Omental fat pad (tissue), 4 donors: Measurements from ENCODE around the gene DCUN1D1. TPM values are rescaled to one million over a fixed set of nuclear protein-coding genes. Genes with fewer than 3 reads are reported as not detected.

Source experiments
- ATAC-seq: fragments of 150-250 bp; one replicate; pipeline ENCODE4 v1.9.1; 2016; ENCODE audit warnings: mild to moderate bottlenecking, moderate library complexity; ENCODE audit not compliant: low FRiP score
- DNase-seq: peaks from one replicate; pipeline ENCODE4 v3.0.0-alpha.2; 2019; ENCODE audit warnings: low spot score
- total RNA-seq, 4 donors: library from RNA; depleted of rRNA; stranded (reverse); fragments of >200 nt; gene quantifications; one replicate each; pipeline ENCODE4 v1.1.0, GENCODE V29; 2016
- TF ChIP-seq, protein P1 (sequence below), 3 donors: fragments of 450-650 bp; IDR thresholded peaks; one replicate each; pipeline ENCODE4 v1.5.1; 2016 to 2017; ENCODE audit warnings: antibody characterized with exemption in 3 of 3, mild to moderate bottlenecking in 3 of 3, moderate library complexity in 2 of 3

Gene DCUN1D1
- total RNA-seq, 4 donors from 2014 or later = 19.5 to 27.7 (median 22.2) TPM

DNA sequence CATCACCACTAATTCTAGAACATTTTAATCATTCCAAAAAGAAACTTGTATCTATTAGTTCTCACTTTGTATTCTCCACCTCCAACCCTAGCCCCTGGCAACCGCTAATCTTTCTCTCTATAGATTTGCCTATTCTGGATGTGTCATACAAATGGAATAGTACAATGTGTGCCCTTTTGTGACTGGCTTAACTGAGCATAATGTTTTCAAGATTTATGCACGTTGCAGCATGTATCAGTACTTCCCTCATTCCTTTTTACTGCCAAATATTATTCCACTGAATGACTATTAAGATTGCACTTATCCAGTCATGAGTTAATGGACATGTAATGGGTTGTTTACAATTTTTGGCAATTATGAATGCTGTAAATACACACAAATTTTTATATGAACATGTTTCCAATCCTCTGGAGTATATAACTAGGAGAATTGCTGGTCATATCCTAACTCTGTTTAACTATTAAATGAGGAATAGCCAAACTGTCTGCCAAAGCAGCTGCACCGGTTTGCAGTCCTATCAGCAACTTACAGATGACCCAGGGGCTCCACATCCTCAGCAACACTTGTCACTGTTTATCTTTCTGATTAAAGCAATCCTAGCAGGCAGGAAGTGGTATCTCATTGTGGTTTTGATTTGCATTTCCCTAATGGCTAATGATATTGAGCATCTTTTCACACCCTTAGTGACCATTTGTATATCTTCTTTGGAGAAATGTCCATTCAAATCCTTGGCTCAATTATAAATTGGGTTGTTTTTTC, 42.9 kb downstream of the DCUN1D1 start:
- DNase-seq (no peak), ATAC-seq (no peak)
- TF ChIP-seq, protein P1, sequence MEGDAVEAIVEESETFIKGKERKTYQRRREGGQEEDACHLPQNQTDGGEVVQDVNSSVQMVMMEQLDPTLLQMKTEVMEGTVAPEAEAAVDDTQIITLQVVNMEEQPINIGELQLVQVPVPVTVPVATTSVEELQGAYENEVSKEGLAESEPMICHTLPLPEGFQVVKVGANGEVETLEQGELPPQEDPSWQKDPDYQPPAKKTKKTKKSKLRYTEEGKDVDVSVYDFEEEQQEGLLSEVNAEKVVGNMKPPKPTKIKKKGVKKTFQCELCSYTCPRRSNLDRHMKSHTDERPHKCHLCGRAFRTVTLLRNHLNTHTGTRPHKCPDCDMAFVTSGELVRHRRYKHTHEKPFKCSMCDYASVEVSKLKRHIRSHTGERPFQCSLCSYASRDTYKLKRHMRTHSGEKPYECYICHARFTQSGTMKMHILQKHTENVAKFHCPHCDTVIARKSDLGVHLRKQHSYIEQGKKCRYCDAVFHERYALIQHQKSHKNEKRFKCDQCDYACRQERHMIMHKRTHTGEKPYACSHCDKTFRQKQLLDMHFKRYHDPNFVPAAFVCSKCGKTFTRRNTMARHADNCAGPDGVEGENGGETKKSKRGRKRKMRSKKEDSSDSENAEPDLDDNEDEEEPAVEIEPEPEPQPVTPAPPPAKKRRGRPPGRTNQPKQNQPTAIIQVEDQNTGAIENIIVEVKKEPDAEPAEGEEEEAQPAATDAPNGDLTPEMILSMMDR (IDR thresholded peaks at IDR 0.05) = no peak

DNA sequence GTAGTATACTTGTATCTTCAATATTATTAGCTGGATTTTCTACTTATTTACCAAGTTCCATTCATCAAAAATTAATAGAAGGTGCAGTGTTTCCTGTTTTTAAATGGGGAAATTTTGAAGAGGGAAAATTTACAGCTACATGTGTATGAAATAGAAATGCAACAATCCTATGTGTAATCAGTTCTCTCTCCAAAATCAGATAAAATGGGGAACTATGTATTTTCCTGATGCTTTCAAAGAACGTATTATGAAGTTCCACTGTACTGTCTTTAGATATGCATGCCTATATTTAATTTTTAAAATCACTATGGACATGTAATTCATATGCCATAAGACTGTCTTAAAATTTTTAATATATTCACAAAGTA, 43.4 kb downstream of the DCUN1D1 start:
- DNase-seq = no peak
- no peak for ATAC-seq
- TF ChIP-seq, protein P1 (IDR thresholded peaks at IDR 0.05) = no peak

DNA sequence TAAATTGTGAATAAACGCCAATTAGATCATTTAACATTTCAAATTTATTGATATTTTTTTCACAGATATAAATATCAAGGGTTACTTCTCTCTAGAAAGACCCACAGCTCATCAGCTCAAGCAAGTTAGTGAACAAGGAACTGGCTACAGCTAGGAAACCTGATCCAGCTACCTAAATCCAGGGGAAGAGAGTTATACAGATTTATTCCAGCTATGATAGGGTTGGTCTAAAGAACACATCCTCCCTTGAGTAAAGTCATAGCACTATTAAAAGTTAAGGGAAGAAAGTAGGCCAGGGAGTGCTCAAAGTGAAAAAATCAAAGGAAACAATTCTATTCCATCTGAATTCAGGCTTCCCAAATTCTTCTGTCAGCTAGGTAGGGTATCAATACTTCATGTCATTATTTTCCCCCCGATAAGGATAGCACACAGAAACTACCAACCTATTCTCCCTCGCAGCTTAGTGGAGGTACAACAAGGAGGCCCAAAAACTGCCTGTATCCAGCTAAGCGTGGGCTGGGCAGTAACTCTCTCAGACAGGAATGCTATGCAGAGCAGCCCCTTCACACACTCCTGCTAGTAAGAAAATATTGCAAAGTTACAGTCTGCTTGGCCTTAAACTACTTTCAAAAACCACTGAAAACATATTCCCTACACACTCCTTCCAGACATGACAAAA, 44.0 kb downstream of the DCUN1D1 start:
- no peak for ATAC-seq
- TF ChIP-seq, protein P1 (IDR thresholded peaks at IDR 0.05) = no peak
- DNase-seq = no peak

DNA sequence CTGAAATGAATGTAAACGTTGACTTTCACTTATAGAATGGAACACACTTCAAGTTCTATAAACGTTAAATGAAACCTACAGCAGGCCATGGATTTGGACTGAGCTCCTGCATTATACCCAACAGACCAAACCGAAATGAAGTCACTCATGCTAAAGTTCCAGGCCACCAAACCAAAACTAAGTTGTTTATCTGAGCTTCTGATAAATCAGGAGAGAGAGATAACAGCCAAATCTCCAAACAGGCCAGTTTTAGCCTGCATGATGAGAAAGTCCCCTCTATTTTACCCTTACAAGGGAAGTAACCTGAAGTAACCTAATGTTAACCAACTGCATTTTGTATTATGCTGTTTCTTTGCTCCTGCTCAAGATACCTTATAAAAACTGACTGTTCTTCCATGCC, 44.5 kb downstream of the DCUN1D1 start:
- no peak for DNase-seq

DNA sequence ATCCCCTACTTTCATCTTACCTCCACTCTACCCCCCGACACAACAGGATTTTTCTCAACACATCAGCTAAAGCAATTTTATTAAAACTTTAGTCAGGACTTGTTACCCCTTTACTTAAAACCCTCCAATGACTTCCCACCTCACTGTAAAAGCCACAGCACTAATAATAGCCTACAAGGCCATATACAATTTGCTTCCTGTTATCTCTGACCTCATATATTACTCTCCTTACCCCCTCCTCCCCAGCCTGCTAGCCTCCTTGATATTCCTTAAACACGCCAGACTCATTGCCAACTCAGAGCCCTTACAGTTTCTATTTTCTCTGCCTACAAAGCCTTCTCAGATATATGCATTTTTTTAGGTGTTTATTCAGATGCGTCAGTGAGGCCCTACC, 54.4 kb downstream of the DCUN1D1 start:
- TF ChIP-seq, protein P1 (IDR thresholded peaks at IDR 0.05) = no peak
- ATAC-seq (no peak), DNase-seq (no peak)

More for the DNA sequence above, 44.5 kb downstream of the DCUN1D1 start:
- no peak for ATAC-seq
- TF ChIP-seq, protein P1 (IDR thresholded peaks at IDR 0.05) = no peak

DNA sequence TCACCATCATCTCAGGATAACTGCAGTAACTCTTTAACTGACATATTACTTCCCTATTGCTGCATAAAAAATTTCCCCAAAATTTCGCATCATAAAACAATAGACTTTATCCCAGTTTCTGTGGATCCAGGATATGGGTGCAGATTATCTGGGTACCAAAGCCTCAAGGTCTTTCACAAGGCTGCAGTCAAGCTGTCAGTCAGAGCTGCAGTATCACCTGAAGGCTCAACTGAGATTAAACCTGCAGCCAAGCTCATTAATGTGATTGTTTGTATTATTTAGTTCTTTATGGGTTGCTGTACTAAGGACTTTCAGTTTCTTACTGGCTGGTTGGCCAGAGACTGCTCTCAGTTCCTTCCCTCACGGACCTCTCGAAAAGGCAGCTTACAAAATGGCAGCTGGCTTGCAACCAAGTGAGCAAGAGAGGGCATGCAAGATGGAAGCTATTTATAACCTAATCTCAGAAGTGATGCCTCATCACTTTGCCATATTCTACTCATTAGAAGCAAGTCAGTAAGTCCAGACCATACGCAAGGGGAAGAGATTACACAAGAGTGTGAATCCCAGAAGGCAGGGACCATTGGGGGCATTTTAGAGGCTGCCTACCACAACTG, 54.9 kb downstream of the DCUN1D1 start:
- ATAC-seq (no peak), DNase-seq (no peak)
- TF ChIP-seq, protein P1 (IDR thresholded peaks at IDR 0.05) = no peak
